ENCODE data around the gene EXT2.
A peak's percentile ranks its signal among the peaks of the same experiment; 100 is the strongest.

The EXT2 gene

DNA sequence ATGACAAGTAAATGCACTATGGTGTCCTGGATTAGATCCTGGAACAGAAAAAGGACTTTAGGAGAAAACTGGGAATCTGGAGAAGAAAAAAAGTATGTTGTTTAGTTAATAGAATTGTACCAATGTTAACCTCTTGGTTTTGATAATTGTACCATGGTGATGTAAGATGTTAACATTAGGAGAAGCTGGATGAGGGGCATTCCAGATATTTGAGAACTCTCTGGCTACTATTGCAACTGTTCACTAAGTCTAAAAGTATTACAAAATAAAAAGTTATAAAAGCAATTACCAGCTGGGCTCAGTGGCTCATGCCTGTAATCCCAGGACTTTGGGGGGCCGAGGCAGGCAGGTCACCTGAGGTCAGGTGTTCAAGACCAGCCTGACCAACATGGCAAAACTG, 66.5 kb downstream of the EXT2 start:
- H3K27ac ChIP-seq (ENCODE audit: low read length): no peak overlapping the region

DNA sequence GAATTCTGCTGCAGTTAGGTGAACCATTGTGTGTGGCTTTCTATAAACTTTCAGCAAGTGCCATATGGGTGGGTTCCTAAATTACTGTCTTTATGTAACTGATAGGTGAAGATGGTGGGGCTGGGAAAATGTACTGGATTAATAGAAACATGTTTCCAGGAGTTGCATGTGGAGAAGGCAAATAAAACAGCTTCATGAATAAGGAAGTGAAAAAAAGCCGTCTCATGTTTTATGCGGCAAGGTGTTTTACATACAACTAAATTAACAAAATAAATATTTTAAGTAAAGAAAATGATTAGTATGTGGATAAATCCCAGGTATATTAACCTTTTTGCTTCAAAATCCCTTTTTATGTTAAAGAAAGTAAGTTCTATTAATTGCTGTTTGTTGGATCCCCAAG, 67.2 kb downstream of the EXT2 start:
- Histone ChIP-seq H3K27ac (ENCODE audit: low read length) (no peak overlapping the region), H3K79me2 (ENCODE audit: low read length) (no peaks in the 10 kb centered on the region), H4K20me1 (ENCODE audit: insufficient read depth, low read length) (0 out of 2 replicates have a peak, but pooled peaks cover 5% of the 10 kb centered on the region), H3K36me3 (replicated peaks; ENCODE audit: low read depth, low read length) (peaks cover 8% of the 10 kb centered on the region), H3K9me3 (ENCODE audit: insufficient read depth, low read length) (no peaks in the 10 kb centered on the region), H3K27me3 (ENCODE audit: low read depth, low read length) (no peaks in the 10 kb centered on the region), H2AFZ (ENCODE audit: low read depth, low read length) (no peak overlapping the region), H3K9ac (ENCODE audit: low read length) (no peak overlapping the region), H3K4me2 (ENCODE audit: low read length) (peak overlapping the region; percentile 51), H3K4me3 (ENCODE audit: low read length) (no peak overlapping the region), H3K4me1 (ENCODE audit: low read length) (peaks cover 39% of the 10 kb centered on the region)
- TF ChIP-seq EZH2phosphoT487 (IDR thresholded peaks at IDR 0.05; ENCODE audit: low read depth) (no peak), CTCF (IDR thresholded peaks at IDR 0.05; ENCODE audit: low read depth, low read length) (no peak)

More for the DNA sequence above, 66.5 kb downstream of the EXT2 start:
- Histone ChIP-seq H3K4me1 (ENCODE audit: low read length) (peaks cover 39% of the 10 kb centered on the region), H3K36me3 (replicated peaks; ENCODE audit: low read depth, low read length) (peaks cover 8% of the 10 kb centered on the region), H3K4me2 (ENCODE audit: low read length) (peak overlapping the region; percentile 51; the same call in 1 of the 2 replicates), H3K9me3 (ENCODE audit: insufficient read depth, low read length) (no peaks in the 10 kb centered on the region), H4K20me1 (ENCODE audit: insufficient read depth, low read length) (0 out of 2 replicates have a peak, but pooled peaks cover 5% of the 10 kb centered on the region), H2AFZ (ENCODE audit: low read depth, low read length) (no peak overlapping the region), H3K79me2 (ENCODE audit: low read length) (no peaks in the 10 kb centered on the region), H3K9ac (ENCODE audit: low read length) (no peak overlapping the region), H3K27me3 (ENCODE audit: low read depth, low read length) (no peaks in the 10 kb centered on the region), H3K4me3 (ENCODE audit: low read length) (no peak overlapping the region)
- TF ChIP-seq EZH2phosphoT487 (IDR thresholded peaks at IDR 0.05; ENCODE audit: low read depth) (no peak), CTCF (IDR thresholded peaks at IDR 0.05; ENCODE audit: low read depth, low read length) (no peak)

DNA sequence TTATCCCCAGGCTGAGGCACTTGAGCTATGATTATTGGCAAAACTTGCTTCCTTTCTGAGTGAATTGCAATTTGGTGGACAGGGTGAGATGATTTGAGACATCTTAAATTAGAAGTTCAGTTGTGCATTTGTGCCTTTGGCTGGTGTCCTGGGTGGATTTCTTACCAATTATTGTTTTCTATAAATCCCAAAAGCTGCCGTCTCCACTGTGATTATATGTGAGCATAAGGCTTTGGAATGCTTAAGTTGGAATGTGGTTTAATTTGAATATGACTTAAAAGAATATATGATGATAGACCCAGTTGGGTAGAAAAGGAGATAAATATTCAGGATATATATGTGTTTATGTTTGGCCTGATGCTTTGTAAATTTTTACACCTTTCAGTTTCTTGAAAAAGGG, 70.0 kb downstream of the EXT2 start:
- H3K9ac ChIP-seq (ENCODE audit: low read length): no peak overlapping the region
- H3K4me2 ChIP-seq (ENCODE audit: low read length): no peak overlapping the region

DNA sequence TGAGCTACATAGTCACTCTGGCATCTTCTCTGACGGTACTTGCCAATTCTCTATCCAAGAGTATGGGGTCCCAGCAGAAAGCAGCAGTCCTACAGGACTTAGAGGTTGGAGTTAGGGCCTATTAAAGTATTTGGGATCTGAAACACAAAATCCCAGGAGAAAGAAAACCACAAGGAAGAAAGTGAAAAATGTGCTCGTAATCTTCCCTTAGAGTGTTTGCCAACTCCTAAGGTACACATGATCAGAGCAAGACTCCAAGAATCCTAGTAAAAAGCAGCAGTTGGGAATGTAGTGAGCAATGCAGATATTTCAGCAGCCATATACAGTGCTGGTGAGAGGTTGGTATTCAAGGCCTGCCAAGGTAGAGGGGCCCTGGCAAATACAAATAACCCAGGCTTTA, 71.6 kb downstream of the EXT2 start:
- H3K27me3 ChIP-seq (ENCODE audit: low read depth, low read length): no peaks in the 10 kb centered on the region
- no peak overlapping the region for H3K4me2 ChIP-seq (ENCODE audit: low read length)
- H3K36me3 ChIP-seq (replicated peaks; ENCODE audit: low read depth, low read length): peaks cover 4% of the 10 kb centered on the region
- H3K27ac ChIP-seq (ENCODE audit: low read length): no peak overlapping the region
- no peak overlapping the region for H3K9ac ChIP-seq (ENCODE audit: low read length)
- TF ChIP-seq EZH2phosphoT487 (IDR thresholded peaks at IDR 0.05; ENCODE audit: low read depth) (no peak), CTCF (IDR thresholded peaks at IDR 0.05; ENCODE audit: low read depth, low read length) (no peak)
- peaks cover 14% of the 10 kb centered on the region for H3K4me1 ChIP-seq (ENCODE audit: low read length)
- no peak overlapping the region for H2AFZ ChIP-seq (ENCODE audit: low read depth, low read length)
- H4K20me1 ChIP-seq (ENCODE audit: insufficient read depth, low read length): no peaks in the 10 kb centered on the region
- H3K4me3 ChIP-seq (ENCODE audit: low read length): no peak overlapping the region
- no peaks in the 10 kb centered on the region for H3K9me3 ChIP-seq (ENCODE audit: insufficient read depth, low read length)
- H3K79me2 ChIP-seq (ENCODE audit: low read length): no peaks in the 10 kb centered on the region

More for the DNA sequence above, 70.0 kb downstream of the EXT2 start:
- Histone ChIP-seq H4K20me1 (ENCODE audit: insufficient read depth, low read length) (0 out of 2 replicates have a peak, but pooled peaks cover under 1% of the 10 kb centered on the region), H3K4me3 (ENCODE audit: low read length) (no peak overlapping the region), H3K27me3 (ENCODE audit: low read depth, low read length) (no peaks in the 10 kb centered on the region), H3K4me1 (ENCODE audit: low read length) (peaks cover 20% of the 10 kb centered on the region), H3K36me3 (replicated peaks; ENCODE audit: low read depth, low read length) (peaks cover 4% of the 10 kb centered on the region), H2AFZ (ENCODE audit: low read depth, low read length) (no peak overlapping the region), H3K27ac (ENCODE audit: low read length) (no peak overlapping the region), H3K9me3 (ENCODE audit: insufficient read depth, low read length) (no peaks in the 10 kb centered on the region), H3K79me2 (ENCODE audit: low read length) (no peaks in the 10 kb centered on the region)
- no peak for TF ChIP-seq EZH2phosphoT487 (IDR thresholded peaks at IDR 0.05; ENCODE audit: low read depth)
- no peak for TF ChIP-seq CTCF (IDR thresholded peaks at IDR 0.05; ENCODE audit: low read depth, low read length)

Data from OCI-LY3 (cell line).